NCI-H524 treated with DMSO at 0.1 percent for 48 hours (cell line): Measurements from ENCODE around the gene F3.

ENCODE experiments used
- DNase-seq: peaks from one replicate; lab custom pipeline; 2025; lab: John Stamatoyannopoulos, UW

F3 gene

GRCh38 chr1:94527447-94528031 is 14.0 kb downstream of the F3 start:
- no peak for DNase-seq

DNA sequence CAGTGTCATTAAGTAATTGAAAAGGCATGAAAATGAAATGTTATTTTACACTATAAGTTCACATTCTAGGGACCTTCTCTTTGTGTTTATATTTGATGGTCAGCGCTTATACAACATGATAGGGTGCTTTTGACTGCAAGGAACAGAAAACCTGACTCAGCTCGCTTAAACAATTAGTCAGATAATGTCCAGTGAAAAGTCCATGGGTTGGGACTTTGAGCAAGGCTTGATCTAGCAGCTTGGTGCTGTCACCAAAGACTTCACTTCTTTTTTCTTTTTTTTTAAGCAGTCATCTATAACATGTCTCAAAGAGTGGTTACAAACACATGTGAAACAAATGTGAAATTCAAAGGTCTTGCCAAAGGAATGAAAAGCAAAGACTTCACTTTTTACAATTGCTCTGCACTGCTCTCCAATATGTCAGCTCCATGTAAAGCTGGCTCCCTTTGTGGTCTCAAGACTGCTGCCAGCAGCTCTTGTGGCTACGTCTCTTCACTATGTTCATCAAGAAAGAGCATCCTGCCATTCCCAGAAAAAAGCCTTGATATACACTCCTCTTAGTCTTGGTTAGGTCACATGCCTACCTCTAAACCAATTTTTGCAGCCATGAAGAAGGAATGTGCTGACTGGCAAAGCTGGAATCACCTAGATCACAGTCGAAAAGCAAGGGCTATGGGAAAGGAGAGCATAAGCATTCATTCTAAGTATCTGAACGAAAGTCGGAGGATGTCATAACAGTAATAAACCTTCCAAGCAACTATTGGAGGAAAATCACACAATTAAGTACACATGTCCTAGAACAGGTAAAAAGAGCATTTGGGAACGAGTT is 15.2 kb downstream of the F3 start:
- no peak for DNase-seq

GRCh38 chr1:94524531-94524930 is 17.0 kb downstream of the F3 start:
- no peak for DNase-seq

DNA sequence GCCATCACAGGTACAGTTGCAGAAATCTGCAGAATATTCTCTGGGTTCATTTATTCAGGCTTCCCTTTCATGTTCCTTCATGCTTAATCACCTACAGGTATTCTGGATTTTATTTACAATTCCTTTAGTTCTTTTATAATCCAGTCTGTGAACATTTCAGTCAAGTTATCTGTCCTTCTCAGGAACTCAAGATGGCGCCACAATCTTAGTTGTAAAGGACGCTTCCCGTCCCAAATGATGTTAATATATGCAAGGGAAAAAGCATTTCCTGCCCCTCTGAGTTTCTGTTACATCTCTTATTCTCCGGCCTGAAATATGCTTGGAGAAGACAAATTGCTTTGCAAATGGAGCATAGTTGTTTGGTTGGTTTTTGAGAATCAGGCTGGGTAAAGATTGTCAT is 19.3 kb downstream of the F3 start:
- no peak for DNase-seq

DNA sequence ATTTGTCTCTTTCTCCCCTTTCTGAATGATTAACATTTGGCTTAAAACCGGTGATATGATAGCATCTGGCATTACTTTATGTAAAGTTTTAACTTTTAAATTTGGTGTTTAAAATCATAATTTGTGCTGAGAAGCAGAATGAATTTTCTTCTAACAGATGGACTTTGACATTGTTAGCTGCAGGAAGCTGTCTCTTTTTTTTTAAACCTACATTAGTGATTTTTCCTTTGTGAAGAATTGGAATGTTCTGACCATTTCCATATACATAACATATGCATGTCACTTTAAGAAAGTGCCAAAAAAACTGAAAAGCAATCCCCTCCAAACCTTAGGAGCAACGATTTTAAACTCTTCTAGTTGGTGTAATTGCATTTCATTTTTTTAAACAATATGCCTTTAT is 22.2 kb downstream of the F3 start:
- no peak for DNase-seq

- DNase-seq, result no peak
Measured at GRCh38 chr1:94515296-94515947, 26.1 kb downstream of the F3 start.

DNA sequence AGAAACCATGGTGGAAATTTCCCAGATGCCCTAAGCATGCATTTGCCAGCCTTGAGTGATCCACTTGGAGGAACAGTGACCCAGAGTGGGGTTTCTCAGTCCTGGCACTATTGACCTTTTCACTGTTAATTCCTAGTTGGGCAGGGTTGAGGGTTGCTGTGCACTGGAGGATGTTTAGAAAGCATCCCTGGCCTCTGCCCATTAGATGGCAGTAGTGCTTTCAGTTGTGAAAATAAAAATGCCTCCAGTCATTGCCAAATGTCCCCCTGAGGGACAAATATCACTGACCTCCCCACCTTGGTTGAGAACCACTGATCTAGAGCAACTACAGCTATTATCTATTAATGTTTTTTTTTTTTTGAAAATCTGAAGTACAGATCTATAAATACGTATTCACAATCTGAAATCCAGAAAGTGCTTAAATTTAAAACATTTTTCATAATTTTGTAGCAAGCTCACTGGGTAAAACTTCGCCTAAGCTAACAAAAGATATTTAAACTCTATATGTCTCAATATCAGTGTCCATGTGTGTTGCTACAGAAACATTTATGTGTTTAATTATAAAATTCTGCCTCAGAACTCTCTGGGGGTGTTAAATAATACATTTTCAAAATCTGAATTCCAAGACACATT is 27.3 kb downstream of the F3 start:
- no peak for DNase-seq

DNA sequence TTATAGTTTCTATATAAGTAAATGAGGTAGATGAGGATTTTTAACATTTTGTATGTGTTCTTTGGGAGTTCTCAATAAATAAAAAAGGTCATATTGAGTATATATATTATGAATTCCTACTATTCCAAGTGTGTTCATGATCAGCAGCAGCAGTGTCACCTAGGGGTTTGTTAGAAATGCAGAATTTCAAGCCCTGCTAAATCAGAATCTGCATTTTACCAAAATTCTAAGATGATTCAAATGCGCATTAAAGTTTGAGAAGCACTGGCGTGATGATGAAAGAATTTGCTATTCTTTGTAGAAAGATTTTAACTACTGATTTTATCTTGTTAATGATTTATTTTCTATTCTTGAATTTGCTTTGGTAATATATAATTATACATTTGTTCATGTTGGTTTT is 28.7 kb downstream of the F3 start:
- DNase-seq, result no peak

DNA sequence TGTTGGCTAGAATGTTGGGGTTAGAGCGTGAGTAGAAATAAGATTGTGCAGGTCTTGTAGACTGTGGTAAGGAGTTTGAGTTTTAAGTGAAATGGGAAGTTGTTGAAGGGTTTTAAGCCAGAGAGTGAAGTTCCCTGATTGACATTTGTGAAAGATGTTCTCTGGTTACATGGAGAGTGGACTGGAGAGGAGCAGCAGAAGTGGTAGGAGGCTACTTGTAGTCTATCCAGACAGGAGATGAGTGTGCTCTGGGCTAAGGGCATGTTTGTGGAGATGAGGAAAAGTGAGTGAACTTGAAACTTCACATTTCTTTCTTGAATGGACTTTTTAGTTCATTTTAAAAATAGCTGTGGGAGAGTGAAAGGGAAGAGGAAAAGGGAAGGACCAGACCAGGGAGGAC is 37.0 kb downstream of the F3 start:
- no peak for DNase-seq

DNA sequence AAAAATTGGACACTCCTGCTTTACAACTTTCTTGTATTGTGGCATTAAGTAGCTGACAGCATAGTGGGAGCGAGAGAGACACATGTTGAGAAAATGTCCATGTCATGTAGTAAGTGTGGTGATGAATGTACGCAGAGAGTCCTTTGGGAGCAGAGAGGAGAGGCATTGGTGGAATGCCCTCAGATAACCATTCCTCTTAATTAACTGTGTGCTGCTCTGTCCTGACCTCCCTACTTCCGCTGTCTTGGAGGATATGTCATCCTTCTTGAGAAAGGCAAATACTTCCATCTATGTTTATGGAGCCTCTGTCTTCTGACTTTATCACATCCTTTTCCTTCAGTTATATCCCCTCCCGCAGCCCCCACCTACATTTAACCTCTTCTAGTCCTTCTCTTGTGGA is 38.4 kb downstream of the F3 start:
- DNase-seq, result no peak

- DNase-seq, result no peak
Measured at GRCh38 chr1:94501935-94502334, 39.6 kb downstream of the F3 start.

DNA sequence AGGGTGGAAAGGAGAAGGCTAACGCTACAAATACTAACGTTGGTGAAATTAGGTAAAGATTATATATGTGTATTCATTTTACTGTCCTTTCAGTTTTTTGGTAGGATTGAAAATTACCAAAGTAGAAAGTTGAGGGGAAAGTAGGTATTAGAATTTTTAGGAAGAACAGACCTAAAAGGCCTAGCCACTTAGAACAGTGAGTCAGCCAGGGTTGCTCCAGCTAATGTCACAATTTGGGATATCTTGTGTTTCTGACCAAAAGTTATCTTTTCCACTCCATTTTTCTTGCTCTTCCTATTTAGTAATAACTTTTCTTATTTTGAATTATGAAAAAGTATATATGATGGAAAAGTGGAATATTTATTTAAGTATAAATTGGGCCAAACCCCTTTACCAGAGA is 40.1 kb downstream of the F3 start:
- DNase-seq, result no peak

DNA sequence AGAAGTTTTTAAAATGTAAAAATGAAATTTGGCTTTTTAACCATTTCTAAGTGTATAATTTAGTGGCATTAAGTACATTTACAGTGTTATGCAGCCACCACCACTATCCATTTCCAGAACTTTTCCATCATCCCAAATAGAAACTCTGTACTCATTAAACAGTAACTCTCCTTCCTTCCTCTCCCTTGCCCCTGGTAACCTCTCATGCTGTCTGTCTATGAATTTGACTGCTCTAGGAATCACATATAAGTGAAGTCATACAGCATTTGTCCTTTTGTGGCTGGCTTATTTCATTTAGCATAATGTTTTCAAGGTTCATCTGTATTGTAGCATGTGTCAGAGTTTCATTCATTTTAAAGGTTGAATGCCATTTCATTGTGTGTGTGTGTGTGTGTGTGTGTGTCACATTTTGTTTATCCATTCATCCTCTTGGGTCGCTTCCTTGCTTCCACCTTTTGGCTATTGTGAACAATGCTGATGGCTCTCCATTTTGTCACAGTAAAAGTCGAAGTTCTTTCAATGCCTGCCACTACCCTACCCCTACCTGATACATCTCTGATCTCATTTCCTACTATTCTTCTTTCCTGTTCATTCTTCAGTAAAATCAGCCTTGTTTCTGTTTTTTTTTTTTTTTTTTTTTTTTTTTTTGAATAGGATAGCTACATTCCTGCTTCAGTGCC is 45.3 kb downstream of the F3 start:
- no peak for DNase-seq

DNA sequence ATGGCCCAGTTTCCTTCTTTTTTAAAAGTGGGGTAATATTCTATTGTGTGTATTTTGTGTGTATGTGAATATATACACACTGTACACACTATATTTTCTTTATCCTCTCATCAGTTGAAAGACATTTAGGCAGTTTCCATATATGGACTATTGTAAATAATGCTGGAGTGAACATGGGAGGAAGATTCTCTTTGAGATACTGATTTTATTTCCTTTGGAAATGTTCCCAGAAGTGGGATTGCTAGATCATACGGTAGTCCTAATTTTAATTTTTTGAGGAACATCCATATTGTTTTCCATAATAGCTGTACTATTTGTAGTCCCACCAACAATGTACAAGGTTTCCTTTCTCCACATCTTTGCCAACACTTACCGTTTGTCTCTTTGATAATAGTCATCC is 51.0 kb downstream of the F3 start:
- no peak for DNase-seq

DNA sequence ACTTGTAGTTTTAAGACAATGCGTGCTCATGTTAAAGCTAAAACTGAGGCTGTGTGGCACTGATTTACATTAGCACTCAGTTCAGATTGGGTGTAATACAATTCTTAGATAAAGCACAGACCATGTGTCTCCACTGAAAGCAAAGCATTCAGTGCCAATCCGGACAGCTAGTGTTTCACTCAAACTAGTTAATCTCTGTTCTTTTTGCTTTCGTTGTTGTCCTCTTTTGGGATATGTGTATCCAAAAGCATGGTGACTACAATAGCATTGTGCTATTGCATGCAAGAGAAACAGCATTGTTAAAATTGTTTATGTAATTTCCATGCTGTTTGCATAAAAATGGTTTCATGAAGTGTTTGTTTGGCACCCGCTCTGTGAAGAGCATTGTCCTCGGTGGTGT is 54.6 kb downstream of the F3 start:
- DNase-seq, result no peak

GRCh38 chr1:94481473-94481933 is 60.1 kb downstream of the F3 start:
- no peak for DNase-seq

GRCh38 chr1:94479682-94480081 is 61.9 kb downstream of the F3 start:
- no peak for DNase-seq
